ENCODE measurements around the gene CCSER2. TPM values are rescaled to one million over a fixed set of nuclear protein-coding genes. Genes with fewer than 3 reads are reported as not detected.

Gene CCSER2
- total RNA-seq, 2 donors from 2014 or later: 29.8 to 38.8 TPM

DNA sequence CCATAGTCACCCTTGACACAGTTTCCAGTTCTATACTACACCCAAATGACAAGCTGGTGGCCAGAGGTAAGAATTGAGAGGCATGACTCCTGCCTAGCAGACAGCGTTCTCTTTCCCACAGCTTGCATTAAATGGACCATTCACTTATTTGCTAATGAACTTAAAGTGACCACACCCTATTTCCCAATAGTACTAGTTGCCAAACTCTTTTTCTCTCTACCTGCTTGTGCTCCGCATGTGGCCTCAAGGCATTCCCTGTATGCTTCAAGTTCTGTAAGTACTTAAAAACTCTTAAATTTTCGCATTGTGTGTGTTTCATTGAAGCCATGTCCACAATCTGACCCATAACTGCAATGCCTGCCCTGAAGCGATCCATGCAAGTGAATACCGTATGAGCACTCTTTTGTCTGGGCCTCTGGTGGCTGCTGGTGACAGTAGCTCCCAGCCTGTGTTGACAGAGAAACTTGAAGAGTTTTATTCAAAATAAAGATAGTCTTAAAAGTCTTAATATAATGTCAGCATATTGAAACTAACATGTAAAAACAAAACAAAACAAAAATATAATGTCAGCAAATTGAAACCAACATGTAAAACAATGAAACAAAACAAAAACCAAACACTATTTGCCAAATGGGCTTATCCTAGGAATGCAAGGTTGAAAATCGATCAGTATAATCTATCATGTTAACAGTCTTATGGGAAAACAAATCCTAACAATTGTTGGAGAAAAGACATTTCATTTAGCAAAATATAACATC, 73.6 kb downstream of the CCSER2 start:
- Histone ChIP-seq H3K27me3 (ENCODE audit: control insufficient read depth, insufficient read depth, low read length, poor library complexity, severe bottlenecking) (no peaks in the 10 kb centered on the region), H3K27ac (ENCODE audit: low read depth, low read length) (no peak overlapping the region), H3K9me3 (ENCODE audit: control insufficient read depth, low read length) (peaks cover 24% of the 10 kb centered on the region), H3K36me3 (ENCODE audit: control insufficient read depth, insufficient read depth, low read length) (peaks cover 24% of the 10 kb centered on the region), H3K9ac (ENCODE audit: extremely low read depth, low read length, poor library complexity, severe bottlenecking) (no peak overlapping the region), H3K4me1 (ENCODE audit: control insufficient read depth, insufficient read depth, low read length) (no peaks in the 10 kb centered on the region), H3K4me3 (ENCODE audit: low read length) (no peak overlapping the region)
- H3K36me3 Mint-ChIP-seq (ENCODE audit: low read depth): peaks cover 23% of the 10 kb centered on the region
- no peak for DNase-seq
- TF ChIP-seq, protein P1, sequence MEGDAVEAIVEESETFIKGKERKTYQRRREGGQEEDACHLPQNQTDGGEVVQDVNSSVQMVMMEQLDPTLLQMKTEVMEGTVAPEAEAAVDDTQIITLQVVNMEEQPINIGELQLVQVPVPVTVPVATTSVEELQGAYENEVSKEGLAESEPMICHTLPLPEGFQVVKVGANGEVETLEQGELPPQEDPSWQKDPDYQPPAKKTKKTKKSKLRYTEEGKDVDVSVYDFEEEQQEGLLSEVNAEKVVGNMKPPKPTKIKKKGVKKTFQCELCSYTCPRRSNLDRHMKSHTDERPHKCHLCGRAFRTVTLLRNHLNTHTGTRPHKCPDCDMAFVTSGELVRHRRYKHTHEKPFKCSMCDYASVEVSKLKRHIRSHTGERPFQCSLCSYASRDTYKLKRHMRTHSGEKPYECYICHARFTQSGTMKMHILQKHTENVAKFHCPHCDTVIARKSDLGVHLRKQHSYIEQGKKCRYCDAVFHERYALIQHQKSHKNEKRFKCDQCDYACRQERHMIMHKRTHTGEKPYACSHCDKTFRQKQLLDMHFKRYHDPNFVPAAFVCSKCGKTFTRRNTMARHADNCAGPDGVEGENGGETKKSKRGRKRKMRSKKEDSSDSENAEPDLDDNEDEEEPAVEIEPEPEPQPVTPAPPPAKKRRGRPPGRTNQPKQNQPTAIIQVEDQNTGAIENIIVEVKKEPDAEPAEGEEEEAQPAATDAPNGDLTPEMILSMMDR (conservative IDR thresholded peaks at IDR 0.05): no peak
- no peaks in the 10 kb centered on the region for H3K27me3 Mint-ChIP-seq (ENCODE audit: insufficient read depth)
- H3K4me1 Mint-ChIP-seq: peaks cover 4% of the 10 kb centered on the region
- no peak overlapping the region for H3K27ac Mint-ChIP-seq
- H3K4me3 Mint-ChIP-seq: no peak overlapping the region
- peaks cover 20% of the 10 kb centered on the region for H3K9me3 Mint-ChIP-seq
- WGBS, 2 experiments (ENCODE audit: insufficient coverage in 1 of 2, insufficient read length in 1 of 2): 84 to 91% methylated on average over 4 to 6 of the region's 6 CpGs

DNA sequence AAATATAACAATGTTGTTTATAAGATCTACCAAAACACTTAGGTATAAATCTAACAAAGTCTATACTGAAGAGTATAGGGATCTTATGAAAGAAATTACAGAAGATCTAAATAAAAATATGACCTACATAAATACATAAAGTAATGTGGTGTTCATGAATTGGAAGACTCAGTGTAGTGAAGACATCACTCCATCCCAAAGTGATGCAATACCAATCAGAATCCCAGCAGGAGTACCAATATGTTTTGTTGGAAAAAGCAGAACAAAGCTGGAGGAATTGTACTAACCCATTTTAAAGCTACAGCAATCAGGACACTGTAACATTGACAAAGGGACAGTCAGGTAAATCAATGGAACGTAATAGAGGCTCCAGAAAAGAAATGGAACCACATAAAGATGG, 76.4 kb downstream of the CCSER2 start:
- Mint-ChIP-seq H3K27me3 (ENCODE audit: insufficient read depth) (no peaks in the 10 kb centered on the region), H3K9me3 (peaks cover 14% of the 10 kb centered on the region), H3K4me1 (no peaks in the 10 kb centered on the region), H3K36me3 (ENCODE audit: low read depth) (peaks cover 16% of the 10 kb centered on the region), H3K27ac (no peak overlapping the region), H3K4me3 (no peak overlapping the region)
- Histone ChIP-seq H3K27me3 (ENCODE audit: control insufficient read depth, insufficient read depth, low read length, poor library complexity, severe bottlenecking) (no peaks in the 10 kb centered on the region), H3K9ac (ENCODE audit: extremely low read depth, low read length, poor library complexity, severe bottlenecking) (no peak overlapping the region), H3K4me3 (ENCODE audit: low read length) (no peak overlapping the region), H3K9me3 (ENCODE audit: control insufficient read depth, low read length) (peaks cover 15% of the 10 kb centered on the region), H3K36me3 (ENCODE audit: control insufficient read depth, insufficient read depth, low read length) (peaks cover 24% of the 10 kb centered on the region), H3K4me1 (ENCODE audit: control insufficient read depth, insufficient read depth, low read length) (no peaks in the 10 kb centered on the region), H3K27ac (ENCODE audit: low read depth, low read length) (no peak overlapping the region)
- WGBS, 2 experiments (ENCODE audit: insufficient coverage in 1 of 2, insufficient read length in 1 of 2): 100% methylated on average over 1 of the region's 1 CpG
- DNase-seq: no peak
- TF ChIP-seq, protein P1 (conservative IDR thresholded peaks at IDR 0.05): no peak

DNA sequence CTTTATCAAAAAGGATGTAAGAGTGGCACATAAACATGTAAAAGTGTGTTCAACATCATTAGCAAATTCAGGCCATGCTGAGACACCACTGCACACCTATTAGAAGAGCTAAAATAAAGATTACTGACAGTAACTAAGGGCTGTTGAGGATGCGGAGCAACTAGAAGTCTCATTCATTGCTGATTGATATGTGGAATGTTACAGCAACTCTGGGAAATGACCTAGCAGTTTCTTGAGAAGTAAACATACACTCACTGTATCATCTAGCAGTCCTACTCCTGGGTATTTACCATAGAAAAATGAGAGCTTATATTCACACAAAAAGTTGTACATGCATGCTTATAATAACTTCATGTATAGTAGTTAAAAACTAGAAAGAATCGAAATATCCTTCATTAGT, 77.3 kb downstream of the CCSER2 start:
- TF ChIP-seq, protein P1 (conservative IDR thresholded peaks at IDR 0.05): no peak
- H3K4me3 Mint-ChIP-seq: no peak overlapping the region
- H3K9me3 Mint-ChIP-seq: peaks cover 13% of the 10 kb centered on the region
- Histone ChIP-seq H3K36me3 (ENCODE audit: control insufficient read depth, insufficient read depth, low read length) (peaks cover 20% of the 10 kb centered on the region), H3K27ac (ENCODE audit: low read depth, low read length) (no peak overlapping the region), H3K27me3 (ENCODE audit: control insufficient read depth, insufficient read depth, low read length, poor library complexity, severe bottlenecking) (no peaks in the 10 kb centered on the region), H3K9me3 (ENCODE audit: control insufficient read depth, low read length) (peaks cover 15% of the 10 kb centered on the region), H3K9ac (ENCODE audit: extremely low read depth, low read length, poor library complexity, severe bottlenecking) (no peak overlapping the region), H3K4me1 (ENCODE audit: control insufficient read depth, insufficient read depth, low read length) (no peaks in the 10 kb centered on the region), H3K4me3 (ENCODE audit: low read length) (no peak overlapping the region)
- 96% methylated on average over 2 of the region's 2 CpGs; no CpG with 5 or more reads in 1 of the 2 experiments for WGBS, 2 experiments (ENCODE audit: insufficient coverage in 1 of 2, insufficient read length in 1 of 2)
- no peak overlapping the region for H3K27ac Mint-ChIP-seq
- no peak for DNase-seq
- peaks cover 16% of the 10 kb centered on the region for H3K36me3 Mint-ChIP-seq (ENCODE audit: low read depth)
- no peaks in the 10 kb centered on the region for H3K4me1 Mint-ChIP-seq
- H3K27me3 Mint-ChIP-seq (ENCODE audit: insufficient read depth): no peaks in the 10 kb centered on the region
